Activated naive CD8-positive, alpha-beta T cell treated with anti-CD3 and anti-CD28 coated beads, Interleukin-2, amount 50 U/mL, for 16 hours (primary cell): ENCODE results near the gene MIF4GD.
"Not testable (repeated sequence)": the region's sequence is repeated elsewhere in the genome, so short reads cannot be mapped to it uniquely, and the experiment has no call there.

ENCODE experiments used
- DNase-seq: peaks from one replicate; pipeline ENCODE4 v3.0.0-alpha.2; 2020; ENCODE audit warnings: low read depth, low spot score

MIF4GD gene

GRCh38 chr17:75270966-75271232, at the start of gene MIF4GD:
TSS of gene MIF4GD (minus strand) at chr17:75271231. CDS start at chr17:75270195, 1,036 bp downstream.
- DNase-seq: no peak

GRCh38 chr17:75319904-75320691, 49.1 kb upstream of the MIF4GD start:
- no peak for DNase-seq

- no peak for DNase-seq
Measured at GRCh38 chr17:75318615-75319222, 47.7 kb upstream of the MIF4GD start.

- no peak for DNase-seq
Measured at GRCh38 chr17:75318211-75318610, 47.2 kb upstream of the MIF4GD start.

- no peak for DNase-seq
Measured at GRCh38 chr17:75317671-75318070, 46.6 kb upstream of the MIF4GD start.

GRCh38 chr17:75316253-75316652, 45.2 kb upstream of the MIF4GD start:
- DNase-seq: no peak

GRCh38 chr17:75315541-75316243, 44.7 kb upstream of the MIF4GD start:
- no peak for DNase-seq

- DNase-seq: no peak
Measured at GRCh38 chr17:75313941-75314551, 43.0 kb upstream of the MIF4GD start.

- no peak for DNase-seq
Measured at GRCh38 chr17:75308732-75309629, 38.0 kb upstream of the MIF4GD start.

- no peak for DNase-seq
Measured at GRCh38 chr17:75307957-75308731, 37.1 kb upstream of the MIF4GD start.

GRCh38 chr17:75301502-75302206, 30.6 kb upstream of the MIF4GD start:
- DNase-seq: no peak

GRCh38 chr17:75301049-75301448, 30.0 kb upstream of the MIF4GD start:
- no peak for DNase-seq

- no peak for DNase-seq
Measured at GRCh38 chr17:75300280-75300679, 29.2 kb upstream of the MIF4GD start.

GRCh38 chr17:75295201-75296158, 24.4 kb upstream of the MIF4GD start:
- no peak for DNase-seq

GRCh38 chr17:75292810-75293448, 21.9 kb upstream of the MIF4GD start:
- DNase-seq: not testable (repeated sequence)

- DNase-seq: peak; percentile 27
Measured at GRCh38 chr17:75289832-75290337, 18.9 kb upstream of the MIF4GD start.

GRCh38 chr17:75289115-75289831, 18.2 kb upstream of the MIF4GD start, which contains the start of gene SLC25A19:
TSS of gene SLC25A19 (minus strand) at chr17:75289433. CDS start at chr17:75286764, 2,669 bp downstream.
- DNase-seq: peak; percentile 87
